NCI-H1694 (cell line): Measurements from ENCODE around the gene HOOK2.

Experiments
- DNase-seq: peaks from one replicate; lab custom pipeline; 2025; lab: John Stamatoyannopoulos, UW

Gene HOOK2

GRCh38 chr19:12793290-12794195, 18.2 kb upstream of the HOOK2 start:
- peak; percentile 54 for DNase-seq

GRCh38 chr19:12792853-12793289, 17.5 kb upstream of the HOOK2 start:
- no peak for DNase-seq

GRCh38 chr19:12792051-12792852, 16.9 kb upstream of the HOOK2 start:
- DNase-seq = no peak

- DNase-seq = peak; percentile 73
These were observed 16.1 kb upstream of the HOOK2 start, which contains the start of gene JUNB for GRCh38 chr19:12791345-12792050. Gene JUNB, plus strand, starts transcription at chr19:12791486. Its CDS starts 286 bp downstream, at chr19:12791772.

GRCh38 chr19:12790628-12791344, 15.4 kb upstream of the HOOK2 start:
- DNase-seq = no peak

- DNase-seq = peak; percentile 43
These were observed 14.7 kb upstream of the HOOK2 start for GRCh38 chr19:12789904-12790619.

- DNase-seq = no peak
These were observed 13.9 kb upstream of the HOOK2 start for GRCh38 chr19:12789098-12789903.

- DNase-seq = peak; percentile 38
These were observed 13.3 kb upstream of the HOOK2 start for GRCh38 chr19:12788682-12789097.

GRCh38 chr19:12788042-12788681, 12.8 kb upstream of the HOOK2 start:
- DNase-seq = peak; percentile 20

- no peak for DNase-seq
These were observed 12.1 kb upstream of the HOOK2 start for GRCh38 chr19:12787458-12787857.

- no peak for DNase-seq
These were observed 11.6 kb upstream of the HOOK2 start for GRCh38 chr19:12786952-12787351.

GRCh38 chr19:12786141-12786870, 11.0 kb upstream of the HOOK2 start:
- no peak for DNase-seq

GRCh38 chr19:12785431-12786031, 10.2 kb upstream of the HOOK2 start:
- DNase-seq = no peak

- no peak for DNase-seq
These were observed 9.6 kb upstream of the HOOK2 start for GRCh38 chr19:12784871-12785430.

- DNase-seq = no peak
These were observed 9.1 kb upstream of the HOOK2 start for GRCh38 chr19:12784394-12784870.

- no peak for DNase-seq
These were observed 8.6 kb upstream of the HOOK2 start for GRCh38 chr19:12783849-12784393.

- no peak for DNase-seq
These were observed 8.0 kb upstream of the HOOK2 start for GRCh38 chr19:12783291-12783848.
